ENCODE data around the gene ARMC7. TPM values are rescaled to one million over a fixed set of nuclear protein-coding genes. Genes with fewer than 3 reads are reported as not detected.

The ARMC7 gene
- total RNA-seq, 2 donors from 2014 or later, result 20.0 to 26.6 TPM

GRCh38 chr17:75111777-75112335 lies 2.1 kb downstream of the ARMC7 start:
- Histone ChIP-seq H3K27me3 (ENCODE audit: control insufficient read depth, insufficient read depth, low read length, poor library complexity, severe bottlenecking) (no peaks in the 10 kb centered on the region), H3K9me3 (ENCODE audit: control insufficient read depth, low read length) (no peaks in the 10 kb centered on the region), H3K4me3 (ENCODE audit: low read length) (peak overlapping the region; percentile 91), H3K4me1 (ENCODE audit: control insufficient read depth, insufficient read depth, low read length) (peaks cover 2% of the 10 kb centered on the region), H3K36me3 (ENCODE audit: control insufficient read depth, insufficient read depth, low read length) (peaks cover 36% of the 10 kb centered on the region), H3K9ac (ENCODE audit: extremely low read depth, low read length, poor library complexity, severe bottlenecking) (peak overlapping the region; percentile 20), H3K27ac (ENCODE audit: low read depth, low read length) (no peak overlapping the region)
- Mint-ChIP-seq H3K27me3 (ENCODE audit: insufficient read depth) (no peaks in the 10 kb centered on the region), H3K4me1 (peaks cover 24% of the 10 kb centered on the region), H3K4me3 (peak overlapping the region; percentile 82), H3K36me3 (ENCODE audit: low read depth) (peaks cover 40% of the 10 kb centered on the region), H3K9me3 (no peaks in the 10 kb centered on the region), H3K27ac (peak overlapping the region; percentile 50)
- DNase-seq, result peak; percentile 37
- no peak for TF ChIP-seq CTCF (conservative IDR thresholded peaks at IDR 0.05)
- WGBS, 2 experiments (ENCODE audit: insufficient coverage in 1 of 2, insufficient read length in 1 of 2), result 95 to 96% methylated on average over 6 to 7 of the region's 7 CpGs

GRCh38 chr17:75113798-75114551 lies 4.2 kb downstream of the ARMC7 start:
- WGBS, 2 experiments (ENCODE audit: insufficient coverage in 1 of 2, insufficient read length in 1 of 2), result 51 to 54% methylated on average over 20 to 22 of the region's 22 CpGs
- Mint-ChIP-seq H3K4me1 (peaks cover 18% of the 10 kb centered on the region), H3K27ac (peak overlapping the region; percentile 41), H3K4me3 (peak overlapping the region; percentile 27), H3K27me3 (ENCODE audit: insufficient read depth) (no peaks in the 10 kb centered on the region), H3K9me3 (no peaks in the 10 kb centered on the region), H3K36me3 (ENCODE audit: low read depth) (peaks cover 51% of the 10 kb centered on the region)
- Histone ChIP-seq H3K27ac (ENCODE audit: low read depth, low read length) (no peak overlapping the region), H3K9ac (ENCODE audit: extremely low read depth, low read length, poor library complexity, severe bottlenecking) (no peak overlapping the region), H3K4me1 (ENCODE audit: control insufficient read depth, insufficient read depth, low read length) (peaks cover 2% of the 10 kb centered on the region), H3K4me3 (ENCODE audit: low read length) (peak overlapping the region; percentile 30), H3K27me3 (ENCODE audit: control insufficient read depth, insufficient read depth, low read length, poor library complexity, severe bottlenecking) (no peaks in the 10 kb centered on the region), H3K36me3 (ENCODE audit: control insufficient read depth, insufficient read depth, low read length) (peaks cover 51% of the 10 kb centered on the region), H3K9me3 (ENCODE audit: control insufficient read depth, low read length) (no peaks in the 10 kb centered on the region)
- peak; percentile 96 for TF ChIP-seq CTCF (conservative IDR thresholded peaks at IDR 0.05)
- peak; percentile 99 for DNase-seq

- Mint-ChIP-seq H3K36me3 (ENCODE audit: low read depth) (peaks cover 53% of the 10 kb centered on the region), H3K9me3 (no peaks in the 10 kb centered on the region), H3K4me3 (peak overlapping the region; percentile 27), H3K4me1 (peaks cover 17% of the 10 kb centered on the region), H3K27ac (peak overlapping the region; percentile 41), H3K27me3 (ENCODE audit: insufficient read depth) (no peaks in the 10 kb centered on the region)
- Histone ChIP-seq H3K27me3 (ENCODE audit: control insufficient read depth, insufficient read depth, low read length, poor library complexity, severe bottlenecking) (no peaks in the 10 kb centered on the region), H3K9me3 (ENCODE audit: control insufficient read depth, low read length) (no peaks in the 10 kb centered on the region), H3K9ac (ENCODE audit: extremely low read depth, low read length, poor library complexity, severe bottlenecking) (no peak overlapping the region), H3K27ac (ENCODE audit: low read depth, low read length) (no peak overlapping the region), H3K4me3 (ENCODE audit: low read length) (no peak overlapping the region), H3K4me1 (ENCODE audit: control insufficient read depth, insufficient read depth, low read length) (peaks cover 2% of the 10 kb centered on the region), H3K36me3 (ENCODE audit: control insufficient read depth, insufficient read depth, low read length) (peaks cover 55% of the 10 kb centered on the region)
- no peak for DNase-seq
- no peak for TF ChIP-seq CTCF (conservative IDR thresholded peaks at IDR 0.05)
- WGBS, 2 experiments (ENCODE audit: insufficient coverage in 1 of 2, insufficient read length in 1 of 2), result 92 to 94% methylated on average over 17 to 19 of the region's 19 CpGs
Measured at GRCh38 chr17:75114552-75115314, 5.0 kb downstream of the ARMC7 start.
